BLaER1 treated with 17β-estradiol and CSF1 and Interleukin-3, amounts not matched to agents 10 nM and 100 nM (cell line): ENCODE measurements around the gene TP53I13.

ENCODE experiments used
- H3K27ac ChIP-seq, 11 experiments: shearing (Covaris generic); formaldehyde crosslinking; 2 replicates each; pipeline ENCODE4 v1.8.1; 2022
- H3K27me3 ChIP-seq, 11 experiments: shearing (Covaris generic); formaldehyde crosslinking; 2 replicates each; pipeline ENCODE4 v1.8.1; 2022
- H3K36me3 ChIP-seq, 11 experiments: shearing (Covaris generic); formaldehyde crosslinking; 2 replicates each; pipeline ENCODE4 v1.8.1; 2022
- H3K4me1 ChIP-seq, 10 experiments: shearing (Covaris generic); formaldehyde crosslinking; 2 replicates each; pipeline ENCODE4 v1.8.1; 2022
- H3K4me2 ChIP-seq, 11 experiments: shearing (Covaris generic); formaldehyde crosslinking; 2 replicates each; pipeline ENCODE4 v1.8.1; 2022
- H3K4me3 ChIP-seq, 10 experiments: shearing (Covaris generic); formaldehyde crosslinking; 2 replicates each; pipeline ENCODE4 v1.8.1; 2022
- H3K9ac ChIP-seq, 11 experiments: shearing (Covaris generic); formaldehyde crosslinking; 2 replicates each; pipeline ENCODE4 v1.8.1; 2022
- H3K9me3 ChIP-seq, 11 experiments: shearing (Covaris generic); formaldehyde crosslinking; replicated peaks in 1 of 11; 2 replicates each; pipeline ENCODE4 v1.8.1; 2022
- H4K20me1 ChIP-seq, 11 experiments: shearing (Covaris generic); formaldehyde crosslinking; 2 replicates each; pipeline ENCODE4 v1.8.1; 2022
- Cebpa-rat ChIP-seq, 11 experiments: shearing (Covaris generic); IDR thresholded peaks; 2 replicates each; pipeline ENCODE4 v1.8.1; 2022

Gene TP53I13

GRCh38 chr17:29568331-29569244, at the start of gene TP53I13:
Gene TP53I13 (plus strand): TSS chr17:29568701. CDS start chr17:29568759, 58 bp downstream.
- H3K27ac ChIP-seq = peak within 1 kb of the TSS; percentile 68 to 89 (median 86)
- H3K9ac ChIP-seq = peak within 1 kb of the TSS; percentile 79 to 94 (median 85)
- TF ChIP-seq Cebpa-rat (IDR thresholded peaks at IDR 0.05) = no peak
- no peaks in the 10 kb centered on the region for H3K9me3 ChIP-seq
- H3K4me1 ChIP-seq = peaks cover 63 to 75% (median 67%) of the 10 kb centered on the region in 10 experiments
- H4K20me1 ChIP-seq = peaks cover 28 to 71% (median 42%) of the 10 kb centered on the region in 11 experiments; a peak in 21 of 22 replicates
- H3K4me3 ChIP-seq = peak within 1 kb of the TSS; percentile 74 to 89 (median 78)
- peaks cover 6 to 28% (median 14%) of the 10 kb centered on the region in 11 experiments; a peak in 21 of 22 replicates for H3K36me3 ChIP-seq
- H3K4me2 ChIP-seq = peak within 1 kb of the TSS; percentile 94 to 100 (median 97)
- H3K27me3 ChIP-seq = no peaks in the 10 kb centered on the region

GRCh38 chr17:29524692-29525091, 43.8 kb upstream of the TP53I13 start:
- Histone ChIP-seq H3K27me3 (no peaks in the 10 kb centered on the region), H4K20me1 (peaks cover 0 to 71% (median 7%) of the 10 kb centered on the region in 11 experiments; a peak in 8 of 22 replicates), H3K27ac (no peak overlapping the region), H3K9ac (no peak overlapping the region), H3K4me2 (no peak overlapping the region), H3K36me3 (peaks cover 98 to 100% (median 100%) of the 10 kb centered on the region in 11 experiments), H3K4me3 (no peak overlapping the region), H3K4me1 (no peaks in the 10 kb centered on the region), H3K9me3 (no peaks in the 10 kb centered on the region)
- no peak for TF ChIP-seq Cebpa-rat (IDR thresholded peaks at IDR 0.05)

- H3K4me2 ChIP-seq = no peak overlapping the region
These were observed 42.2 kb upstream of the TP53I13 start for GRCh38 chr17:29526322-29526721.

GRCh38 chr17:29533976-29534375, 34.5 kb upstream of the TP53I13 start:
- H3K4me2 ChIP-seq = no peak overlapping the region
- no peaks in the 10 kb centered on the region for H3K4me1 ChIP-seq
- TF ChIP-seq Cebpa-rat (IDR thresholded peaks at IDR 0.05) = no peak
- peaks cover 0 to 52% (median 3%) of the 10 kb centered on the region in 11 experiments; a peak in 8 of 22 replicates for H4K20me1 ChIP-seq
- peaks cover 0 to 5% (median 0%) of the 10 kb centered on the region in 11 experiments; a peak in 1 of 22 replicates for H3K9me3 ChIP-seq
- H3K27me3 ChIP-seq = no peaks in the 10 kb centered on the region
- H3K36me3 ChIP-seq = peaks cover 77 to 92% (median 85%) of the 10 kb centered on the region in 11 experiments
- no peak overlapping the region for H3K27ac ChIP-seq
- H3K9ac ChIP-seq = no peak overlapping the region
- H3K4me3 ChIP-seq = no peak overlapping the region

More at GRCh38 chr17:29526322-29526721, 42.2 kb upstream of the TP53I13 start:
- no peak overlapping the region for H3K4me3 ChIP-seq
- 0 out of 22 replicates have a peak, but pooled peaks cover 0 to 2% (median 0%) of the 10 kb centered on the region in 11 experiments for H3K9me3 ChIP-seq
- no peaks in the 10 kb centered on the region for H3K27me3 ChIP-seq
- TF ChIP-seq Cebpa-rat (IDR thresholded peaks at IDR 0.05) = 0 out of 22 replicates have a peak, but pooled peaks of 3 of the 11 experiments have one; percentile 9 to 26 (median 10)
- no peak overlapping the region for H3K9ac ChIP-seq
- H4K20me1 ChIP-seq = peaks cover 0 to 72% (median 7%) of the 10 kb centered on the region in 11 experiments; a peak in 8 of 22 replicates
- H3K36me3 ChIP-seq = peaks cover 97 to 100% (median 99%) of the 10 kb centered on the region in 11 experiments
- H3K4me1 ChIP-seq = no peaks in the 10 kb centered on the region
- H3K27ac ChIP-seq = no peak overlapping the region

- H3K36me3 ChIP-seq = peaks cover 59 to 92% (median 68%) of the 10 kb centered on the region in 11 experiments
- no peak overlapping the region for H3K27ac ChIP-seq
- H3K9ac ChIP-seq = no peak overlapping the region
- H3K27me3 ChIP-seq = no peaks in the 10 kb centered on the region
- no peaks in the 10 kb centered on the region for H3K9me3 ChIP-seq
- no peak overlapping the region for H3K4me2 ChIP-seq
- H3K4me3 ChIP-seq = no peak overlapping the region
- peaks cover 0 to 13% (median 0%) of the 10 kb centered on the region in 11 experiments; a peak in 4 of 22 replicates for H4K20me1 ChIP-seq
- TF ChIP-seq Cebpa-rat (IDR thresholded peaks at IDR 0.05) = no peak
- H3K4me1 ChIP-seq = peaks cover 0 to 4% (median 1%) of the 10 kb centered on the region in 10 experiments; a peak in 11 of 20 replicates
These were observed 24.4 kb upstream of the TP53I13 start for GRCh38 chr17:29544066-29544465.

- Histone ChIP-seq H3K36me3 (peaks cover 41 to 75% (median 51%) of the 10 kb centered on the region in 11 experiments), H3K27ac (no peak overlapping the region), H3K9me3 (peaks cover 0 to 4% (median 0%) of the 10 kb centered on the region in 11 experiments; a peak in 2 of 22 replicates), H3K4me1 (peaks cover 6 to 17% (median 10%) of the 10 kb centered on the region in 10 experiments; a peak in 15 of 20 replicates), H3K4me3 (no peak overlapping the region), H3K4me2 (no peak overlapping the region), H3K9ac (no peak overlapping the region), H3K27me3 (no peaks in the 10 kb centered on the region), H4K20me1 (peaks cover 0 to 13% (median 0%) of the 10 kb centered on the region in 11 experiments; a peak in 4 of 22 replicates)
- no peak for TF ChIP-seq Cebpa-rat (IDR thresholded peaks at IDR 0.05)
These were observed 22.4 kb upstream of the TP53I13 start for GRCh38 chr17:29546085-29546484.

- H3K9me3 ChIP-seq = peaks cover 0 to 9% (median 0%) of the 10 kb centered on the region in 11 experiments; a peak in 3 of 22 replicates
- peaks cover 0 to 13% (median 0%) of the 10 kb centered on the region in 11 experiments; a peak in 4 of 22 replicates for H4K20me1 ChIP-seq
- no peaks in the 10 kb centered on the region for H3K27me3 ChIP-seq
- H3K9ac ChIP-seq = no peak overlapping the region
- H3K4me1 ChIP-seq = peaks cover 6 to 17% (median 10%) of the 10 kb centered on the region in 10 experiments; a peak in 15 of 20 replicates
- peaks cover 41 to 75% (median 48%) of the 10 kb centered on the region in 11 experiments for H3K36me3 ChIP-seq
- no peak overlapping the region for H3K27ac ChIP-seq
- H3K4me2 ChIP-seq = no peak overlapping the region
- TF ChIP-seq Cebpa-rat (IDR thresholded peaks at IDR 0.05) = no peak
- H3K4me3 ChIP-seq = no peak overlapping the region
These were observed 21.7 kb upstream of the TP53I13 start for GRCh38 chr17:29546830-29547229.

GRCh38 chr17:29549177-29549923, 19.2 kb upstream of the TP53I13 start:
- H3K36me3 ChIP-seq = peaks cover 17 to 52% (median 23%) of the 10 kb centered on the region in 11 experiments; a peak in 21 of 22 replicates
- H3K27ac ChIP-seq = no peak overlapping the region
- H3K9ac ChIP-seq = no peak overlapping the region
- H3K4me1 ChIP-seq = peaks cover 6 to 17% (median 10%) of the 10 kb centered on the region in 10 experiments; a peak in 15 of 20 replicates
- no peaks in the 10 kb centered on the region for H3K27me3 ChIP-seq
- no peak for TF ChIP-seq Cebpa-rat (IDR thresholded peaks at IDR 0.05)
- H3K4me3 ChIP-seq = no peak overlapping the region
- peaks cover 0 to 10% (median 0%) of the 10 kb centered on the region in 11 experiments; a peak in 3 of 22 replicates for H3K9me3 ChIP-seq
- H4K20me1 ChIP-seq = peaks cover 0 to 13% (median 0%) of the 10 kb centered on the region in 11 experiments; a peak in 2 of 22 replicates
- H3K4me2 ChIP-seq = peak overlapping the region in 6 of 11 experiments; percentile 2 to 36 (median 18); a peak in 6 of 22 replicates
